Stimulated activated CD4-positive, alpha-beta T cell treated with anti-CD3 and anti-CD28 coated beads, Interleukin-2, amount 100 ng/mL, for 24 hours (primary cell): Measurements from ENCODE around the gene KCNN3.
A peak's percentile ranks its signal among the peaks of the same experiment; 100 is the strongest.

Experiments used
- DNase-seq, 2 donors: peaks; one replicate each; pipeline ENCODE4 v3.0.0-alpha.2; 2020

Gene KCNN3

DNA sequence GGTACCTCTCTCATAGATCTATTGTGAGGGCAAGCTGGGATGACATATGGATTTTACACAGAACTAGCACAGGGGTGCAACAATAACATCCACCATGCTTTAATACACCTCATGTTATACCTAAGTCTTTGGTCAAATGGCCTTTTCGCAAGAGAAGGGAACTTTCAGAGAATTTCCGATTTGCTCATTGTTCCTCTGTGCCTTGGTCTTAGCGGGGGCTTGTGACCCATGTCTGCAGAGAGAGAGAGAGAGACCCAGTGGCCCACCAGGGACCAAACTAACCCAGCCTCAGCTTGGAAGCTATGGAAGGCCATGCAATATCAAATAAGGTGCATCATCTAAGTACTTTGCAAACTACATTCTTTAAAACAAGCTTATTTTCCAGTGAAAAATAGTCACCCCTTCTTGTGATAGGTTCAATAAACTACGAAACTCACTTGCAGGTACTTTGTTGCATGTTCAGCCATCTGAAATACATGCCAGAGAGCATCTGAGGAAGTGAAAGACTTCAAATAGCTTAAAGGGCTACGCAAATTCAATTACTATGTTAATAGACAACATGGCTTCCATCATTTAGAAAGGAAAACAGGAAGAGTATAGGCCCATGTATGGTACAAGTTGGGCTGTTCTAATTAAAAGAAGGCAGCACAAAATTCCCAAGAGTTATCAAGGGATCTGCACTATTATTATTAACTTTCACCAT lies 100.7 kb downstream of the KCNN3 start:
- DNase-seq: no peak

DNA sequence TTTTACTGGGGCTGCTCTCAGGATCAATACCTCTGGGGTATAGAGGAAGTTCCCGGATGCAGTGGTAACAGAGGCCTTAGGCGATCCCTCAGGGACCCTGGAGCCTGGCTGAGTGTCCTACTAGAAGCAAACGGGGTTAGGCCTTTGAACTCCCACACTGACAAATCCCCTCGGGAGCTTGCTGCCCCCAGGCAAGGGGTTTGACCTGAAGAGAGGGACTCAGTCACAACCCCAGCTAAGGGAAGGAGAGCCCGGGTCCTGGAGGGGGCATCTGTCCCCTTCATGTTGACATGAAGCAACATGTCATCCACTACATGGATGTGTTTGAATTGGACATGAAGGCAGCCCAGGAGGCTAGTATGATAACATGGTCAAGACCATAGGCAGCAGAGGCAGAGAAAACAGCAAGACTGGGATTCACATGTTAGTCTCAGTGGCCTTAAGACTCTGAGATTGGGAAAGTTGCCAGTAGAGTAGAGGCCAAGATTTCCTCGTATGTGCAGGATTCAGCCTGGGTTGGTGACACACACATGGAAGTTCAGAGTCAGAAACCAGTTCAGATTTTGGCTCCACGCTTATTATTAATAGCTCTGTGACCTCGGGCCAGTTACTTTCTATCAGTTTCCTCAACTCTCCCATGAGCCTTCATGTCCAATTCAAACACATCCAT lies 101.5 kb downstream of the KCNN3 start:
- DNase-seq: no peak

DNA sequence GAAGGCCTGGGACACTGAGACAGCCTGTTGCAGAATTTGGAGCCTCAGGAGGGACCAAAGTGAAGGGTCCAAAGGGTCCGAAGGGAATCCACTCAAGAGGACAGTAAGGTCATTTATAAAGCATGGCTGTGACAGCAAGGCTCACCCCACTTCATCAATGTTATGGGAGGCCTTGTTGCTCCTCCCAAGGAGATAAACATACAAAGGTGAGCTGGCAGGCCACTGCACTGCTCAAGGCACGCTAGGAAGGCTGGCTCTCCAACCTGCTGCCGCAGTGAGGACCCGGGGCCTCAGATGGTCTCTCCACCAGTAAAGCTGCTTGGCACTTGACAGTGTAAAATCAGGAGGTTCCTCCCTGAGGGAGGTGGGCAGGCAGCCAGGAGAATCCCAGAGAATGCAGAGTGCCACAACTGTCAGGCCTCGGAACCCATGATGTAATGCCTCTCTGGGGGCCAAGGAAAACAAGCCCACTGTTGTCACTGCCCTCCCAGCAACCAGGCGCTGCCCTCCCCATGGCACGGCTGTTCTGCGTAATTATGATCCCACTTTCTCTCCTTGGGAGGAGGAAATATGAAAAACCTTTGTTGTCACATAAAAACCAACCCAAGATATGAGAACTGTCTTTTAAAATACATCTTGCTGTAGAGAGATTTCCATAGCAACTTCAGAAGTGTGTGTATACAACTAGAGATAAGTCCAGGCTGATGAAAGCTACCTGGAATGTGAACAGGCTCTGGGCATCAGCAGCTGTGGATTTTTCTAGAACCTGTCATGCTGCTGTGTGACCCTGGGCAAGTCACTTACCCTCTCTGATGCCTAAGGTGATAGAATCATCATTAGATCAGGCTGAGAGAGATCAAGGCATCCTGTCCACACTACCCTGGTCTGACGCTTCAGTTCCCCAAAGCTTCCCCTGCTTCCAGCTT lies 102.5 kb downstream of the KCNN3 start:
- DNase-seq: no peak

DNA sequence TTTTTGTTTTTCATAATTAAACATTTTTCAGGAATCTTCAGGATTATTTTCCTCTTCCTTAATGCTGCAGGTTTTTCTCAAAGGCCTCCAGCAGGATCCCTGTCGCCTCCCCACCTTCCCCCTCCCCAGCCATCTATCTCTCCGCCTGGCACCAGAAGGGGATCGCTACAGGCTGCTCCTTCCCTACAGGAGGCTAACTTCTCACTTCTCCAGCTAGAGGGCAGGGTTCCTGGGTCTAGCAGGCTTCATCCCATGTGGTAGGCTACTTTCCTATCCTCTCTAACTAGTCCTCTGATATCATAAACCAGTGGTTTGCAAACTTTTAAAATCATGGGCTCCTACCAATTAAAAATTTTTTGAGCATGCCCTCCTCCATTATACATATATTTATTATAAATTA lies 104.1 kb downstream of the KCNN3 start:
- DNase-seq: no peak

DNA sequence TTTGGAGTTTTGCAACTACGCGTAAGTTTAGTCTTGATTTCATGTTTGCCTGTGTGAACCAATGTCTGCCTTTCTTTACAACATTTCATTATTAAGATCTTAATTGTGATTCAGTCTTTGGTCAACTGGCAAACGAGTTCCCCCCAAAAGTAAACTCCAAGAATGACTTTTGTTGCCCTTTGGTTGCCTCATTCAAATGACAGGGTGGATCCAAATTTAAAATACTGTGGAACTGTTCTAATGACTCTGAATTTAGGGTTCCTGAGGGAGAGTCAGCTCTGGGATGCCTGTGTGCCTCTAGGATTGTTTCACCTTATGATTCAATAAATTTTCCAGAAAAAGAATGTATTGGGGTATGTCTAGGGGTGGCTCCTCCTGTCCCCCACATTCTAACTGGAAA lies 105.3 kb downstream of the KCNN3 start:
- no peak for DNase-seq

DNA sequence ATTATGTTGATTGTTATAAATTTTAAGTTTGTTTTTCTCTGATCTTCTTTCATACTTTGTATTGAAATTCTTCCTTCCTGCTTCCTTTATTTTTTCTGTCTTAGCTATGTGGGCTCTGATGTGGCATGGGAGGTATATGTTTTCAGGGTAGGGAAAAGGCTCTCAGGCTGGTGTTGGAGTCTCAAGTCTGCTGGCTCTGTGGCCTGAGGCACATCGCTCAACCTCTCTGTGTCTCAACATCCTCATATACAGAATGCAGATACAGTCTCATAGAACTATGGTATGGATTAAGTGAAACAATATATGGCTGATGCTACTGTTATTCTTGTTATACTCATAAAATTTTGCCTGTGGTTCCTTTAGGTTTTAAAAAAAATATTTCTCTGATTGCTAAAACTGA lies 105.9 kb downstream of the KCNN3 start:
- no peak for DNase-seq

DNA sequence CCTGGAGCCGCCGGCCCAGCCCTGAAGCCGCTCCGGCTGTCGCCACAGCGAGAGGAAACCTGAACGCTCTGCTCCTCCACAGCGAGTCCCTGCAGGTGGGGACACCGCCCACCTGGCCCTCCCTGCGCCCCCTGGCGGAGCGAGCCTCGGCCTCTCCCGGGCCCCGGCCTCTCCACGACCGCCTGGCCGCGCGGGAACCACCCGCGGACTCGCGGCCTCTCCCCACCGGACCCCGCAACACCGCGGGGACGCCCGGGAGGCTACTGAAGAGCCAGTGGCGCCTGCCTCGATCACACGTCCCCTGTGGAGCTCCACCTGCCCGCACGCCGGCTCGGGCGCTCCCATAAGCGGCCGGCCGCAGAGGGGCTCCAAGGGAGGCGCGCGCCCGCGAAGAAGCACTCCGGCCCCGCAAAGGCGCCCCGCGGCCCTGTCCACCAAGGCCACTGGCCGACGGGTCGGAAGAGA lies 109.6 kb downstream of the KCNN3 start:
- DNase-seq: peak; percentile 89

DNA sequence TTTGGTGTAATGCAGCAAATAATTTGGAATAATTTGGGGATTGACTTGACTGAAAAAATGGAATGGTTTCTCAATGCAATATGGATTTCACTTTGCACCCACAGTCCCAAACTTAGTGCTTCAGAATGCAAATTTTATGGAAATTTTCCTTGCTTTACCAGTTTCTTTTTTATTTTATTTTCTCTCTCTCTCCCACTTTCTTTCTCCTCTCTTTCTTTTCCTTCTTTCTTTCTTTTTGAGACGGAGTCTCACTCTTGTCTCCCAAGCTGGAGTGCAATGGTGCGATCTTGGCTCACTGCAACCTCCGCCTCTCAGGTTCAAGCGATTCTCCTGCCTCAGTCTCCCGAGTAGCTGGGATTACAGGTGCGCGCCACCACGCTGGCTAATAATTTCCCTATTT lies 110.3 kb downstream of the KCNN3 start:
- DNase-seq: no peak

DNA sequence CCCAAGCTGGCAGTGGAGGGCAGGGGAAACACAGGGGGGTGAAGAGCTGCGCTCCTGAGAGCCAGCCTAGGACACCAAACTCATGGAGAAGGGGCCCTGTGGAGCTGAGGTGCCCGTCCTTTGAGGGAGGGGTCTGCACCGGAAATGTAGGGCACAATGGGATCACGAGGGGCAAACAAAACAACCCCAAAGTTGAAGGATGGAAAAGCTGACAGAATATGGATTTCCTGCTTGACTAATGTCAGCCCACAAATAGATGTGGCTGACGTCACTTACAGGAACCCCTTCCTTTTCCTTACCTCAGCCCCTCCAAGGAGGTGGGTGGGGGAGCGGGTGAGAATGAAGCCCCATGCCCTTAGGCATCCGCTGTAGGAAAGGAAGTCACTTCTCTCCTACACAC lies 110.9 kb downstream of the KCNN3 start:
- peak; percentile 69 to 73 for DNase-seq

DNA sequence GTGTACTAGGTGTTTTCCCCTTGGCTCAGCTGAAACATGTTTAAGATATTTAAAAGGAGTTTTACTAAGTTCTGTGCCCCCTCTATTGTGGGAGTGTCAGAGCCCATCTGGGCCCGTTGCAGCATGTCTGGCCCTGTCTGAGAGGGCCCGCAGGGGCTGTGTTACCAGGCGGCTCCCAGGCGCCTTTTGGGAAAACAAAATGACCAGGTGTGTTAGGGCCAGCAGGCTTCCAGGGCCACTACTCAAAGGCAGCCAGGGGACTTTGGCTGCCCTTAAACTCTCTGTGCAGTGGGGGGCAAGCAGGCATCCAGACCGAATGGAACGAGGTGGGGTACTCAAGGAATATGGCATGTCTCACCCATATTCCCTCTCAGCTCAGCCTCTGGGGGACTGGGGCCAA lies 111.7 kb downstream of the KCNN3 start:
- no peak for DNase-seq

DNA sequence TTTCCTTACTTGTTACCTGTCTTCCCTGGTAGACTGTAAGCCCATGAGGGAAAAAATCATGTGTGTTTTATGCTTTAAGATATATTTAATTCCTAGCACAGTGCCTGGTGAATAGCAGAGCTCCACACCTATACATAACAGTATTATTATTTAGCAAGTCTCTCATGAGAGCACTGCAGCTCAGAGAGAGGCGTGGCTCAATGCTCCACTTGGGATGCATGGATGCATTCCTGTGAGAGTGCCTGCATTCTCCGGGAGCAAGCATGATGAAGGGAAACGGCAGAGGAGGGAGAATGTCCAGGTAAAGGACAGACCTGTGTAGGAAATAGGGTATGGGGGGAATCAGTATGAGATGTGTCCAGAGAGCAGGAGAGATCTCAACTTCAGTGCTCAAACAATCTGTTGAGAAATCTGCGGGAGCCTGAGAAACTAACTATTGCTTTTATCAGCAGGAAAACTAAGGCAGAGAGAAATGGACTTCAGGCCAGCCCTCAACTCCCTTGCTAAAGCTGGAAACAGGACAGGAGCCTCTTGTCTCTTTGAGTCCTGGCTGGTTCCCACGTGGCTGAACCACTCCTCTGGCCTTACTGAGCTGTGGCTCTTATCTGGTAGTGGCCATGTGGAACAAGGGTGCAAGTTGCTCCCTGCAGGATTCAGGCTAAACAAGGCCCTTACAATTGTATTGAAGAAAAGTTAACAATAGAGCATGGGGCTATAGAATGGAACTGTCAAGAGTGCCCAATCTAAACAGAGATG lies 113.1 kb downstream of the KCNN3 start:
- DNase-seq: no peak

DNA sequence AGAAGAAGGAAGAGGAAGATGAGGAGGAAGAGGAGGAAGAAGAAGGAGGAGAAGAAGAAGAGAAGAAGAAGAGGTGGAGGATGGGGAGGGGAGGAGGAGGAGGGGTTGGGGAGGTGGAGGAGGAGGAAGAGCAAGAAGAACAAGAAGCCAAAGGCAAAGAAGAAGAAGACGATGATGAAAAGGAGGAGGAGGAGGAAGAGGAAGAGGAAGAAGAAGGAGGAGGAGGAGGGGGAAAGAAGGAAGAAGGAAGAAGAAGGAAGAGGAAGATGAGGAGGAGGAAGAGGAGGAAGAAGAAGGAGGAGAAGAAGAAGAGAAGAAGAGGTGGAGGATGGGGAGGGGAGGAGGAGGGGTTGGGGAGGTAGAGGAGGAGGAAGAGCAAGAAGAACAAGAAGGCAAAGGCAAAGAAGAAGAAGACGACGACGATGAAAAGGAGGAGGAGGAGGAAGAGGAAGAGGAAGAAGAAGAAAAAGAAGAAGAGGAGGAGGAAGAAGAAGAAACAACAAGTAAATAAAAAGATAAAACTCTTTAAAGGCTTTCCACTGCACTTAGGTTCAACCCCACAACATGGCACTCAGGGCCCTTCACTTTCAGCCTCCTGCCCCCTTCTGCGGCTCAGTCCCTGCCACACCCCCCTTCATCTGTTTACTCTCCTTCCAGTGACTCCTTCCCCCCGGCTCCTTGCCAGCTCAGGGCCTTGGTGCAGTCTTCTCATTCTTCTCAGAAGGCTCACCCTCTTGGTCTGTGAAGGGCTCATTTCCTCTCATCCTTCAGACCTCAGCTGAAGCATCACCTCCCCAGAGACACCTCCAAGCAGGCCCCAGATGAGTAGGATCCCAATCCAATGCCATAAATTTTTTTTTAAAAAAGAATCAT lies 114.0 kb downstream of the KCNN3 start:
- peak in 1 of 2 donors; percentile 25 for DNase-seq

DNA sequence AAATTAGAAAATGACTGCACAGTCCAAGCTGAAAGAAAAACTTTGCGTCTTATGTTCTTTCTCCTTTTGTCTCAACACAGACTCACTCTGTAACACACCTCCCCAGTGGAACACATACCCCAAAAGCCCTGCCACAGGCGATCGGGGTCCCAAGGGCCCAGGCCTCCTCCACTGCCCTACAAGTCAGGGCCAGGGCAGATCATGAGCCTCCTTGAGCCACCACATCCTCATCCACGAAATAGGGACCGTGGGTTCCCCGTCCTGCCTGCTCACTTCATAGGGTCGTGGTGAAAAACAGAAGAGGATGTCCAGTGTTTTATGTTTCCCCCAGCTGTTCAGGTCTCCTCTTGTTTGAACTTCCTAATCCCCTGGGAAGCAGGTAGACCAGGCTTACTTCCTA lies 116.7 kb downstream of the KCNN3 start:
- no peak for DNase-seq

DNA sequence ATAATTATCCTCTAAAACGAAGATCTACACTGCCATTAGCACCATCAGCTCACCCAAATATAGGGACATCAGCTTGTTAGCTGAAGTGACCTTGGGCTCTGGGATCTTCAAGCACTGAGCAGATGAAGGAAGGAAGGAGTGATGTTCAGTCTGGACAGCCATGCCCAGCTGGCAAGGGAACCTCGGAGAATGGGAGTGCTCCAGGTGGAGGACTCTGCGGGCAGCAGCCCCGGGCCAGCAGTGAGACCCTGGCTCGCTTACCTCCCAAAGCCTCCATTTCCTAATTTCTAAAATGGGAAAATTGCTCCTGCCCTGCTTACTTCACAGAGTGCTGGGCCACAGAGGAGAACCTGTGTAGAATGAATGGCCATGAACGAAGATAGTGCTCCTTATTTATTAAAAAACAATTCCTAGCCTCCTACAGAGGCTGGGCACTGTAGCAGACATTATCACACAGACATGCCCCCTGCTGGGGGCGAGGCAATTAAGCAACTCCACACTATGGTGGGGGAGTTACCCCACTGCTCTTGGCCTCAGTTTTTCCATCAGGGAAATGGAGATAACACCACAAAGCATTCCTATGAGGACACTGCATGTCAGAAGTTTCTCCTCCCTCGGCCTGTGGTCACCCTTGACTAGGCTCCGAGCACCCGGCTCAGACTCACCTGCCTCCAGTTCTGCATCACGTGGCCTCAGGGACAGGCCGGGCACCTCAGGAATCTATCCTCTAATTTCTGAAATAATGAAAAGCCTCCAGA lies 117.6 kb downstream of the KCNN3 start:
- peak in 1 of 2 donors; percentile 31 for DNase-seq

DNA sequence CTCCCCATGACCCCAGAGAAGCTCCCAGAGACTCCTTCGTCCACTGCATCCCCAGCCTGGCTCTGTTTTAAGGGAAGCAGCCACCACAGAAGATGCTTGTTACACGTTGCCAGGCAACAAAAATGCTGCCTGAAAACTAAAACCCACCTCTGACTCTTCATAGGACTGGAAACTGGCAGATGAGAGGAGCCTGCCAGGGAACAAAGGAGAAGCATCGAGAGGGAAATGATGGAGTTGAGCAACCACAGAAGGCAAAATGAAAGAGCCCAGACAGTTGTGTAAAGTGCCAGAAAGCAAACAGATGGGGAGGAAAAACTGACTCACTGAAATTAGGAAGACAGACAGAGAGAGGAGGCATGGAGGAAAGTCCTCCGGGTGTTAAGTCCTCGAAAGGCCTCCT lies 118.4 kb downstream of the KCNN3 start:
- DNase-seq: no peak

DNA sequence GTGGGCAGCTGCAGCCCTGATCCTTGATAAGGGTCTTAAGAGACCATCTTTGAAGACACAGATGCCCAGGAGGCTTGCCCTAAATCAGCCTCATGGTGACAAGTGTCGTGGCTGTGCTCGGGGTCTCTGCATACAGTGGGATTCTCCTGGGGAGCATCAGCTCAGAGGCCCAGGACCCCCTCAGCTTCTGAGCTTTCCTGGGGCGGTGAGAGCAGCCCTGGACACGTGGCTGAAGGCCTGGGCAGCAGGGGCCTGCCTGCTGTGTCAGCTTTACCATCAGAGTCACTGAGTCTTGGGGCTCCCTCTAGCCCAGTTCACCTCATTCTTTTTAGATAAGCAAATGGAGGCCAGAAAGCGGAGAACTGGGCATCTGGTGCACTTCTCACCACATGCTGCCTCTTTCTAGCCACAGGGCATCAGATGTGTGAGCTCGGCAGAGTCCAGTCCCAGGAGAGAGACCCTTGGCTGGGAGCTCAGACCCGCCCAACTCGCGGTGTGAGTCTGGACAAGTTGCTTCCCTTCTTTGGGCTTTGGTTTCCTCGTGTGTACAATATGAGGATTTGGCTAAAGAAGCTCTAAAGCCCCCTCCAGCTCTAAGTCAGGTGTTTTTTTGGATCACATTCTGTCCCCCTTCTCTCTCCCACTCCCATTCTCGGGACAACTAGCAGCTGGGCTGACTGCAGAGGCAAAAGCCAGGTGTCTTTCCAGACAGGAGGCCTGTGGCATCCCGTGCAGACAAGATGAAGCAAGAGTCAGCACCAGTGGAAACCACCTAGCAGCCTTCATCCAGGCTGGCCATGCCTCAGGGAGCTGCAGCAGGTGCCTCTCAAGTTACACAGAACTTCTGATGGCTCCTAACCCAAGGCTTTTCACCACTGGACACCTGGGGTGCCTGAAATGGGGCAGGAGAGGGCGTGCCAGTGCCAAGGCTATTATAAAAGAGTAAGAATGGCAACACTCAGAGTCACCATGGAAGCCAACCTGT lies 119.1 kb downstream of the KCNN3 start:
- no peak for DNase-seq

DNA sequence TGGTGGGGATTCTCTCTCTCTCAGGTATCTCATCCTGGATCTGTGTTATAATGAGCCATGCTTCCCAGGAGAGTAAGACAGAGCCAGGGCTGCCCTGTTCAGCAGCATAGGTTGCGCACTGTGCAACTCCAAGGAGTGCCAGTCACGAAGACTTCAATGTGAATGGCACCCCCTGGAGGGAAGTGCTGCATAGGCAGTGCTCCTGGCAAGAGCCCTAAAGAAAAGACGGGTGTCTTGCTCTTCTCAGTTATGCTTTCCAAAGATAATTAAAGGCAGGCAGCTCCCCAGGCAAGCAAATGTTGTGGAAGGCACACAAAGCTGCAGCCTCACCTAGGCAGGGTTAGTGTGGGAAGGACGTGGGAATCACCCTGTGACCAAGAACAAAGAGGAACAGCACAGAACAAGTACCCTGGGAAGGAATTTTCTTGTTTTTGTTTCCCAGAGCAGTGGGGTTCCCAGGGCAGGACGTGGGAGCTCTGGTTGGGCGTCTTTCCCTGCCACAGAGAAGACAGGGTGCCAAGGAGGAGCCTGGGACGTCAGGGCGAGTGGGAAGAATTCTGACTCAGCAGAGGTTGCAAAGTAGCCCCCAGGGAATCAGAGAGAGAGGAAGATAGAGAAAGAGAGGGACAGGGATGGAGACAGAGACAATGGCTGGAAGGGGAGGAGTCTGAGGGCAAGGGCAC lies 120.9 kb downstream of the KCNN3 start:
- peak; percentile 37 to 66 for DNase-seq

DNA sequence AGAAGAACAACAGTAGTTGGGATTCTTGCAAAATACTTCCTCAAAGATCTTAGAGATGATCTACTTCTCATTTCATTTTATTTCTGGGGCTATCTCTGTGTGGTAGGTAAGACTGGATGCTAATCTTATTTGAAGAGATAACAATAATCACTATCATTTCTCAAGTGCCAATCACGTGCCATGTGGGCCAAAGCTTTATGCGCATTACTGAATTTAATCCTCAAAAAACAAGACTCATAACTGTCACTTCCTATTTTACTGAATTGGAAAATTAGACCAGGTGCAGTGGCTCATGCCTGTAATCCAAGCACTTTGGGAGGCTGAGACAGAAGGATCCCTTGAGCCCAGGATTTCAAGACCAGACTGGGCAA lies 121.7 kb downstream of the KCNN3 start:
- DNase-seq: no peak

DNA sequence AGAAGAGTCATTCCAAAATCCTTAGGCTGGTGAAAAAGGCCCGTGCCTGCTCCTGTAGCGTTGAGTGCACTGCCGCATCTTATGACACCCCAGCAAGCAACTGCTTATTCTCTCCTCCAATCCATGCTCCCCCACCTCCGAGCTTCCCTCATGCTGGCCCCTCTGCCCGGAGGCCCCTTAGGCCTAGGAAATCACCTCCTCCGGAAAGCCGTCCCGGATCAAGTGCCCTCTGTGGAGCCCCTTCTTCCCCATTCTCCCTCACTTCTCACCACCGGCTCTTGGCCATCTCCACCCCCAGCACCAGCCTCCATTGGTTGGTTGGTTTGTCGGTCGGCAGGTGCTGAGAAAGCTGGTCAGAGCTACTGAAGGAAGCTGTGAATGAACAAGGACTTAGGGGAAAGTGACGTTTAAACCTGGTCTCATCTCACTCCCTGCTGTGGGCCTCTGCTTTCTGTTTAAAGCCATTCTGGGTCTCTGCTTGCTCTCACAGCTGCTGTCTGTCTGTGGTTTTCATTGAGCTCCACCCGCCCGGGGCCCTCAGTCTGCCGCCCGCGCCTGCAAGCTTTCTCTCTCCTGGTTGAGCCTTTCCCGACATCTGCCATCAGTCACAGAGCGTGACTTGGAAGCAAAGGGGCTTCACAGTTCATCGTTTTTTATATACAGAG lies 122.2 kb downstream of the KCNN3 start:
- peak; percentile 58 to 65 for DNase-seq
